SH-SY5Y (cell line): ENCODE data around the gene TTC21A.

Source experiments
- GATA2 ChIP-seq: IDR thresholded peaks from 2 replicates; pipeline ENCODE4 v1.6.1; 2011; ENCODE audit warnings: mild to moderate bottlenecking, low read depth, low read length
- GATA3 ChIP-seq: IDR thresholded peaks from 2 replicates; pipeline ENCODE4 v1.6.1; 2011; ENCODE audit warnings: low read depth, mild to moderate bottlenecking, low read length, moderate library complexity

DNA sequence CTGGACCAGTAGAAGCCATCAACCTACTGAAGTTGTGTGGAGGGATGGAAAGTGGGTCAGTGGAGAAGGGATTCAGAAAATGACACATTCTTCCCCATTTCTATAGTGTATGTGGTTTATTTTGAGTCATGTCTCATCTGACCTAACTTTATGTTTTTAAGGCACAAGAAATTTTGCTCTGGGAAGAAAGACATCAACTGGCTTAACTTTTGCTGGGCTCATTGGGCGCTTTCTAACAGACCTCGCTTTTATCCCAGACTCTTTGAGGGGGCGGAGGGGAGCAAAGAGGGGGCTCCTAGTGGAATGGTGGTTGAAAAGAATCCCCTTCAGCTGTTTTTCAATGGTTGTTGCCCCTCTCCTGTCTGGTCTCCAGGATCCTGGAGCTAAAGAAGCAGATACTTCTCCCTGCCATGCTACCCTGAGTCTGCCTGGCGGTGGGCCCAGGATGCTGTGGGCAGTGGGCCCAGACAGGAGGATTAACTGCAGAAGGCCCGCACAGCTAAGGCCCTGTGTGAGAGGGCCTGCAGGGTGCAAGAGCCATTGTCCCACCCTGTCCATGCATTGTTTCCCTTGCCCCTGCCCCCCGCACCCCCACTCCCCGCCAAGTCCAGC is 31.4 kb downstream of the TTC21A start:
- TF ChIP-seq GATA2 (no peak), GATA3 (no peak)
